Smooth muscle cell of the umbilical artery (primary cell): ENCODE data around the gene CD163L1. TPM values are rescaled to one million over a fixed set of nuclear protein-coding genes. Genes with fewer than 3 reads are reported as not detected.

ENCODE experiments used
- total RNA-seq: library from RNA; depleted of rRNA; stranded (reverse); fragments of >200 nt; gene quantifications from 2 replicates; pipeline ENCODE4 v1.2.3, GENCODE V29; 2014

The CD163L1 gene
- under 0.01 and 0.46 TPM in 2 replicates for total RNA-seq

GRCh38 chr12:7444076-7444475, at the start of gene CD163L1:
Gene CD163L1 (minus strand): TSS chr12:7444153. CDS start chr12:7444127, 26 bp downstream.

Other genes starting within 250 kb of the CD163L1 start
- gene ACSM4, start 140.1 kb downstream of the CD163L1 start, total RNA-seq: not detected in 2 replicates
- not detected in 2 replicates for gene CD163, start 59.6 kb upstream of the CD163L1 start, total RNA-seq
- not detected in 2 replicates for gene APOBEC1, start 221.8 kb upstream of the CD163L1 start, total RNA-seq